Activated CD8-positive, alpha-beta memory T cell treated with anti-CD3 and anti-CD28 coated beads for 1 hour (primary cell): ENCODE data around the gene IFRD1.
A peak's percentile ranks its signal among the peaks of the same experiment; 100 is the strongest.

Experiments
- DNase-seq, 2 donors: peaks; one replicate each; pipeline ENCODE4 v3.0.0-alpha.2; 2020; ENCODE audit warnings: low read depth in 1 of 2; ENCODE audit errors: extremely low read depth in 1 of 2

IFRD1 gene

GRCh38 chr7:112449902-112450806 lies at the start of gene IFRD1:
TSS of gene IFRD1 (plus strand) at chr7:112450460. CDS start at chr7:112450689, 229 bp downstream.
- peak; percentile 97 to 99 for DNase-seq

- DNase-seq: no peak
These were observed 45.9 kb upstream of the IFRD1 start for GRCh38 chr7:112404321-112404720.

GRCh38 chr7:112405286-112405685 lies 45.0 kb upstream of the IFRD1 start:
- DNase-seq: no peak

- DNase-seq: no peak
These were observed 43.0 kb upstream of the IFRD1 start for GRCh38 chr7:112407261-112407660.

GRCh38 chr7:112410092-112410491 lies 40.2 kb upstream of the IFRD1 start:
- no peak for DNase-seq

- DNase-seq: no peak
These were observed 39.0 kb upstream of the IFRD1 start for GRCh38 chr7:112411186-112411795.

- no peak for DNase-seq
These were observed 35.3 kb upstream of the IFRD1 start for GRCh38 chr7:112414855-112415490.

- DNase-seq: no peak
These were observed 34.1 kb upstream of the IFRD1 start for GRCh38 chr7:112416127-112416526.

GRCh38 chr7:112419543-112420130 lies 30.6 kb upstream of the IFRD1 start:
- DNase-seq: no peak

- DNase-seq: no peak
These were observed 29.9 kb upstream of the IFRD1 start for GRCh38 chr7:112420236-112420861.

GRCh38 chr7:112421666-112422486 lies 28.4 kb upstream of the IFRD1 start:
- no peak for DNase-seq

GRCh38 chr7:112422842-112423496 lies 27.3 kb upstream of the IFRD1 start:
- DNase-seq: no peak

- DNase-seq: no peak
These were observed 26.3 kb upstream of the IFRD1 start for GRCh38 chr7:112423987-112424386.

GRCh38 chr7:112427984-112428383 lies 22.3 kb upstream of the IFRD1 start:
- no peak for DNase-seq

GRCh38 chr7:112428715-112429114 lies 21.5 kb upstream of the IFRD1 start:
- DNase-seq: no peak

- DNase-seq: no peak
These were observed 19.6 kb upstream of the IFRD1 start for GRCh38 chr7:112430649-112431048.

GRCh38 chr7:112431803-112432202 lies 18.5 kb upstream of the IFRD1 start:
- no peak for DNase-seq

- DNase-seq: no peak
These were observed 17.0 kb upstream of the IFRD1 start for GRCh38 chr7:112433289-112433688.

GRCh38 chr7:112437072-112437471 lies 13.2 kb upstream of the IFRD1 start:
- no peak for DNase-seq

GRCh38 chr7:112439476-112439875 lies 10.8 kb upstream of the IFRD1 start:
- DNase-seq: no peak
